GM19463 (cell line): ENCODE measurements around the gene CCNO.

Source experiments
- ATAC-seq: cut with Tn5 transposase; IDR thresholded peaks from one replicate; pipeline ENCODE4 v1.9.1; 2021; ENCODE audit warnings: mild to moderate bottlenecking, moderate library complexity; ENCODE audit not compliant: unreplicated experiment

CCNO gene, protein sequence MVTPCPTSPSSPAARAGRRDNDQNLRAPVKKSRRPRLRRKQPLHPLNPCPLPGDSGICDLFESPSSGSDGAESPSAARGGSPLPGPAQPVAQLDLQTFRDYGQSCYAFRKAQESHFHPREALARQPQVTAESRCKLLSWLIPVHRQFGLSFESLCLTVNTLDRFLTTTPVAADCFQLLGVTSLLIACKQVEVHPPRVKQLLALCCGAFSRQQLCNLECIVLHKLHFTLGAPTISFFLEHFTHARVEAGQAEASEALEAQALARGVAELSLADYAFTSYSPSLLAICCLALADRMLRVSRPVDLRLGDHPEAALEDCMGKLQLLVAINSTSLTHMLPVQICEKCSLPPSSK

DNA sequence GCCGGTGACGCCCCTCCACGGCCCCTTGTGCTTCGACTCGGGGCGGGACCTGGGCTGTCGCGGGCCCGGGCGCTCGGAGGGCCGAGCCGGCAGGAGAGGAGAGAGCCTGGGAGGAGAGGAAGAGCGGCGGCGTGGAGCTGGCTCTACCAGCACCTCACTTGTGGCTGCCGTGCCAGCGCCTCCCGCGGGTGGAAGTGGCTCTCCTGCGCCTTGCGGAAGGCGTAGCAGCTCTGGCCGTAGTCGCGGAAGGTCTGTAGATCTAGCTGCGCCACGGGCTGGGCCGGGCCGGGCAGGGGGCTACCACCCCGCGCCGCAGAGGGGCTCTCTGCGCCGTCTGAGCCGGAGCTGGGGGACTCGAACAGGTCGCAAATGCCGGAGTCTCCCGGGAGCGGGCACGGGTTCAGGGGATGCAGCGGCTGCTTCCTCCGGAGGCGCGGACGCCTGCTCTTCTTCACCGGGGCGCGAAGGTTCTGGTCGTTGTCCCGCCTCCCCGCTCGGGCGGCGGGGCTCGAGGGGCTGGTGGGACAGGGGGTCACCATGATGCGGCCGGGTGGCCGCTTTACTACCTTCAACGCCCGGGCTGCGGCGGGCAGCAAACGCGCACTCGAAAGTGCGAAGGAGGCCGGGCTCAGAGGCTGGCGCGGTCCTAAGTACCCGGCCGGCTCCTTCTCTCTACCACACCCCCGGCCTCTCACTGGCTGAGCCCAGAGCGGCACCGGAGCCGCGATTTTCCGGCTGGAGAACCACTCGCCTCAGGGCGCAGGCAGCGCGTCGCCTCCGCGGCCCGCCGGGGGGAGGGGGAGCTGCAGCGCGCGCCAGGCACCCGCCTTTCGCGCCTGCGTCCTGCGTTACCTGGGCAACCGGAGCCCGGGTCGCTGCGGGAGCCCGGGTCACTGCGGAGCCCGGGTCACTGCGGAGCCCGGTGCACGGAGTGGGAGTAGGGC lies at the start of gene CCNO:
Gene CCNO (minus strand): TSS at position 624 of the 944 bp plus-strand sequence. CDS start 85 bp downstream, at position 539.
- ATAC-seq, result peak; percentile 69

- no peak for ATAC-seq
Observed at GRCh38 chr5:55278778-55279177, 45.4 kb upstream of the CCNO start.

DNA sequence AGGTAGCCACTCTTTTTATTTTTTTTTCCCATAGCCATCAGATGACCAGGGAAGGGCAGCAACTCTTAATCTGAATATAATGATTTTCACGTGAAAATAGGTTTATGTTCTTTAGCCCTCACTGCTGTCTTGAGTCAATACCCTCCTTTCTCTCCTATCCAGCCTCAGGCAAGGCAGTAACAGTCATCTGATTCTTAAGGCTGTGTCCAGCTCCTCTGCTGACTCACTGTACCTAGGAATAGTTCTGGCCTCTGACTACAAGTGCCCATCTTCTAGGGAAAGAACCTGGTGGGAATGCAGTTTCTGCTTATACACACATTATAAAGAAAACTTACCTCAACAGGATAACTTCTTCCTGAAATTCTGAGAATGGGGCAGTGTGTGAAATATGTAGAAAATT lies 43.4 kb upstream of the CCNO start:
- ATAC-seq, result no peak

GRCh38 chr5:55258339-55258738 lies 24.9 kb upstream of the CCNO start:
- no peak for ATAC-seq

GRCh38 chr5:55254802-55255201 lies 21.4 kb upstream of the CCNO start:
- ATAC-seq, result no peak

GRCh38 chr5:55250064-55250463 lies 16.7 kb upstream of the CCNO start:
- no peak for ATAC-seq

- ATAC-seq, result no peak
Observed at GRCh38 chr5:55241746-55242145, 8.3 kb upstream of the CCNO start.

- ATAC-seq, result no peak
Observed at GRCh38 chr5:55236800-55237199, 3.4 kb upstream of the CCNO start.

DNA sequence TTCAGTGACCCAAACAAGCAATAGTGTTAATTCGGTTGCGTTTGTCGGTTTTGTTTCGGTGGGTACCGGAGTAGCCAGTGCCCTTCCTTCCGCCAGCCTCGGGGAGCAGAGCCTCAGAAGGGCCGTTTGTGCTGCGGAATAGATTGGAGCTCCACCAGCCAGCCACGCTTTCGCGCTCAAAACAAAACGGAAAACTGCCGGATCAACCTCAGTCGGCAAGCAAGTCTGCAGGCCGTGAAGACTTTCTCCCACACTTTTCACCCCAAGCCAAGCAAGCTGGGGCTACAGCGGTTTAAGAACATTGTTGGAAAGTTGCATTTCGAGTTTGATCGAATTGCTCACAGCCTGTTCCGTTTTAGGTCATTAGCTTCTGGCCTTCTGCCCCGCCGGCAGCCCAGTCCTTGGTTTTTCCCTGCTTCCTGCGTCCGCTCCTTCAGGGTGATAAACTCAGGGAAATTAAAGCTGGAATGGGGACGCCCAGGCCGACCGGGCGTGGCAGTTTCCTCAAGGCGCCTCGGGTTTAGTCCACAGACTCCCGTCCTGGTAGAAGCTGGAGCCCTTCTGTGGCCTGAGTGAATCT lies 803 bp upstream of the CCNO start:
- ATAC-seq, result no peak

GRCh38 chr5:55232271-55232984 lies 980 bp downstream of the CCNO start:
- ATAC-seq, result peak; percentile 10

- no peak for ATAC-seq
Observed at GRCh38 chr5:55231919-55232270, 1.5 kb downstream of the CCNO start.

DNA sequence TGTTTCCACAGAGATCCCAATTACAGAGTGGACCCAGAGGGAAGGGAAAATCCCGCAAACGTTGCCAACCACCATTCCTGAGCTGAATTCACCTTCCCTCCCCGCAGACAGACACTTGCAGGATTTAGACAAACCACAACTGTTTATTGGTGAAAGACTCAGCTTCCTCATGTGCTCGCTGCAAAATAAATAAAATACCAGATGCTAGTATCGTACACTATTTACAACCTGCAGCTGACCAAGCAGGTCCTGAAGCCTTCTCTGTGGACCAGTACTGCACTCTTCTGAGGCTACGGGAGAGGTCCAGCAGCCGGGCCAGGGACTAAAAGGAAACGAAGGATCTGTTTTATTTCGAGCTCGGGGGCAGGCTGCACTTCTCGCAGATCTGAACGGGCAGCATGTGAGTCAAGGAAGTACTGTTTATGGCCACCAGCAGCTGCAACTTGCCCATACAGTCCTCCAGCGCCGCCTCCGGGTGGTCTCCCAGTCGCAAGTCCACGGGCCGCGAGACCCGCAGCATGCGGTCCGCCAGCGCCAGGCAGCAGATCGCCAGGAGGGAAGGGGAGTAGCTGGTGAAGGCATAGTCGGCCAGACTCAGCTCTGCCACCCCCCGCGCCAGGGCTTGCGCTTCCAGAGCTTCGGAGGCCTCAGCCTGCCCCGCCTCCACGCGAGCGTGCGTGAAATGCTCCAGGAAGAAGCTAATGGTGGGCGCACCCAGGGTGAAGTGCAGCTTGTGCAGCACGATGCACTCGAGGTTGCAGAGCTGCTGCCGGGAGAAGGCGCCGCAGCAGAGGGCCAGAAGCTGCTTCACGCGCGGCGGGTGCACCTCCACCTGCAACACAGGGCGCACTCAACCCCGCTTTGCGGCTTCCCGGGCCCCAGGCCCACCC lies 2.1 kb downstream of the CCNO start:
- no peak for ATAC-seq

DNA sequence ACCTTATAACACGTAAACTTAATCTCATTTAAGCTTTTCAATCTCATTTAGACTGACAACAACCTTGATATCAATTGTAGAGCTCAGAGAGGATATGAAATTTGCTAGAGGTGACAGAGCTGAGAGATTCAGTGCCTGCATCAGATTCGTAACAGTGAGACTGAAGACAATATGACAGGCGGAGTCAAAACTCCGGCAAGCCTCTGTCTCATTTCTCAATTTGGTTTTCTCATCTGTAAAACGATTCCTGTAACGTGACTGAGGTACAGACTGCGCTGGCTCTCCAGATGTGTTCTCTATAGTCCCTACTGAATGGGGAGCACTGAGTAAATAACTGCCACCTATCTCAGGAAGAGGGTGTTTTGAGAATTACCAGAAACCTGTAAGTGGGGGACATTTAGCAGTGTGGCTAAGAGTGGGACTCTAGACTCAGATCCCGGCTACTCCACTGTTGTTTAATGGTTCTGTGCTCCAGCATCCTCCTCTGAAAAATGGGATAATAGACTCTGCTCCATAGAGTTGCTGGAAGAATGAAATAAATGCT lies 3.2 kb downstream of the CCNO start:
- ATAC-seq, result no peak

GRCh38 chr5:55227664-55228430 lies 5.6 kb downstream of the CCNO start:
- ATAC-seq, result no peak

GRCh38 chr5:55226934-55227663 lies 6.3 kb downstream of the CCNO start, which contains the start of gene MCIDAS:
TSS of gene MCIDAS (minus strand) at chr5:55227315. CDS start at chr5:55227138, 177 bp downstream.
- peak; percentile 56 for ATAC-seq

- peak; percentile 50 for ATAC-seq
Observed at GRCh38 chr5:55226027-55226933, 7.1 kb downstream of the CCNO start.

- no peak for ATAC-seq
Observed at GRCh38 chr5:55225346-55225745, 8.1 kb downstream of the CCNO start.
